ENCODE data around the gene UBTD1. TPM values are rescaled to one million over a fixed set of nuclear protein-coding genes. Genes with fewer than 3 reads are reported as not detected.
"Not testable (repeated sequence)": the region's sequence is repeated elsewhere in the genome, so short reads cannot be mapped to it uniquely, and the experiment has no call there.

Gene UBTD1
- total RNA-seq, 6 donors from 2014 or later: 40.6 to 93.1 (median 67.3) TPM

GRCh38 chr10:97466755-97467154, 32.0 kb upstream of the UBTD1 start:
- DNase-seq (no peak), ATAC-seq (ENCODE audit: low FRiP score in 2 of 2) (no peak)
- Histone ChIP-seq H3K4me3 (no peak overlapping the region), H3K9me3 (no peaks in the 10 kb centered on the region), H3K4me1 (peaks cover 0 to 27% (median 14%) of the 10 kb centered on the region in 4 donors), H3K36me3 (peaks cover 19 to 99% (median 80%) of the 10 kb centered on the region in 4 donors), H3K27me3 (no peaks in the 10 kb centered on the region), H3K27ac (peak overlapping the region in 3 of 4 donors; percentile 32 to 70 (median 68))
- TF ChIP-seq POLR2A (IDR thresholded peaks at IDR 0.05) (no peak), EP300 (IDR thresholded peaks at IDR 0.05) (no peak), CTCF (IDR thresholded peaks at IDR 0.05) (no peak), POLR2AphosphoS5 (IDR thresholded peaks at IDR 0.05) (no peak)
- WGBS, 2 donors: 80 to 88% methylated on average over 4 of the region's 4 CpGs

- Histone ChIP-seq H3K9me3 (no peaks in the 10 kb centered on the region), H3K27ac (peak overlapping the region; percentile 54 to 78 (median 66)), H3K36me3 (peaks cover 15 to 99% (median 76%) of the 10 kb centered on the region in 4 donors), H3K4me1 (peaks cover 0 to 27% (median 14%) of the 10 kb centered on the region in 4 donors), H3K4me3 (no peak overlapping the region), H3K27me3 (no peaks in the 10 kb centered on the region)
- TF ChIP-seq EP300 (IDR thresholded peaks at IDR 0.05) (no peak), POLR2A (IDR thresholded peaks at IDR 0.05) (no peak), CTCF (IDR thresholded peaks at IDR 0.05) (no peak), POLR2AphosphoS5 (IDR thresholded peaks at IDR 0.05) (no peak)
- 77 to 78% methylated on average over 2 to 3 of the region's 3 CpGs for WGBS, 2 donors
- DNase-seq (no peak), ATAC-seq (ENCODE audit: low FRiP score in 2 of 2) (no peak)
These were observed 30.6 kb upstream of the UBTD1 start for GRCh38 chr10:97468162-97468561.

- Histone ChIP-seq H3K36me3 (peaks cover 15 to 99% (median 76%) of the 10 kb centered on the region in 4 donors), H3K4me1 (peaks cover 0 to 27% (median 11%) of the 10 kb centered on the region in 4 donors), H3K27ac (peak overlapping the region; percentile 54 to 78 (median 66))
- H3K4me3 ChIP-seq, H3K27me3 ChIP-seq, H3K9me3 ChIP-seq: not testable (repeated sequence)
- DNase-seq (peak; percentile 71 to 77), ATAC-seq (ENCODE audit: low FRiP score in 2 of 2) (peak; percentile 44 to 90)
- TF ChIP-seq EP300 (IDR thresholded peaks at IDR 0.05) (peak in 3 of 4 donors; percentile 22 to 55 (median 32)), POLR2A (IDR thresholded peaks at IDR 0.05) (peak in 1 of 4 donors; percentile 43), POLR2AphosphoS5 (IDR thresholded peaks at IDR 0.05) (peak in 1 of 2 donors; percentile 39)
- 59 to 74% methylated on average over 7 to 12 of the region's 12 CpGs for WGBS, 2 donors
These were observed 29.9 kb upstream of the UBTD1 start for GRCh38 chr10:97468781-97469180.

- DNase-seq (no peak), ATAC-seq (ENCODE audit: low FRiP score in 2 of 2) (no peak)
- peaks cover 35 to 95% (median 66%) of the 10 kb centered on the region in 4 donors for H3K36me3 ChIP-seq
- H3K4me1 ChIP-seq: peaks cover 0 to 30% (median 8%) of the 10 kb centered on the region in 4 donors
- H3K4me3 ChIP-seq: no peak overlapping the region
- H3K27me3 ChIP-seq: no peaks in the 10 kb centered on the region
- WGBS, 2 donors: 96 to 99% methylated on average over 4 of the region's 4 CpGs
- H3K27ac ChIP-seq: peak overlapping the region in 2 of 4 donors; percentile 41 to 61
- no peaks in the 10 kb centered on the region for H3K9me3 ChIP-seq
- TF ChIP-seq EP300 (IDR thresholded peaks at IDR 0.05): no peak
- no peak for TF ChIP-seq CTCF (IDR thresholded peaks at IDR 0.05)
- no peak for TF ChIP-seq POLR2A (IDR thresholded peaks at IDR 0.05)
- TF ChIP-seq POLR2AphosphoS5 (IDR thresholded peaks at IDR 0.05): no peak
These were observed 23.8 kb upstream of the UBTD1 start for GRCh38 chr10:97474918-97475317.

GRCh38 chr10:97475936-97476594, 22.7 kb upstream of the UBTD1 start:
- DNase-seq: peak in 1 of 2 donors; percentile 41
- TF ChIP-seq POLR2A (IDR thresholded peaks at IDR 0.05): no peak
- TF ChIP-seq POLR2AphosphoS5 (IDR thresholded peaks at IDR 0.05): no peak
- TF ChIP-seq EP300 (IDR thresholded peaks at IDR 0.05): no peak
- no peak for TF ChIP-seq CTCF (IDR thresholded peaks at IDR 0.05)
- Histone ChIP-seq H3K4me3 (no peak overlapping the region), H3K36me3 (peaks cover 35 to 95% (median 66%) of the 10 kb centered on the region in 4 donors), H3K27ac (peak overlapping the region; percentile 6 to 61 (median 30)), H3K27me3 (no peaks in the 10 kb centered on the region), H3K9me3 (no peaks in the 10 kb centered on the region), H3K4me1 (peaks cover 0 to 34% (median 8%) of the 10 kb centered on the region in 4 donors)
- ATAC-seq (ENCODE audit: low FRiP score in 2 of 2): peak; percentile 75 to 77
- WGBS, 2 donors: 69 to 70% methylated on average over 2 of the region's 2 CpGs

GRCh38 chr10:97479410-97479809, 19.3 kb upstream of the UBTD1 start:
- Histone ChIP-seq H3K27ac (peak overlapping the region in 2 of 4 donors; percentile 15 to 22), H3K36me3 (peaks cover 21 to 76% (median 48%) of the 10 kb centered on the region in 4 donors), H3K4me1 (peaks cover 0 to 41% (median 14%) of the 10 kb centered on the region in 4 donors)
- H3K9me3 ChIP-seq; H3K27me3 ChIP-seq; H3K4me3 ChIP-seq; DNase-seq; ATAC-seq (ENCODE audit: low FRiP score in 2 of 2): not testable (repeated sequence)
- 73 to 85% methylated on average over 1 to 4 of the region's 4 CpGs for WGBS, 2 donors
